Heart left ventricle (tissue), 13 donors: Measurements from ENCODE around the gene TRAPPC2.

Experiments
- POLR2A ChIP-seq, 2 donors: fragments of 450-650 bp; IDR thresholded peaks; one replicate each; pipeline ENCODE4 v1.6.1; 2017; ENCODE audit warnings: antibody characterized with exemption in 2 of 2, mild to moderate bottlenecking in 2 of 2, moderate library complexity in 2 of 2
- TF ChIP-seq, protein P1 (sequence below), 12 donors: fragments of 200-600 bp; sonication (generic) in 4 of 12; IDR thresholded peaks; one replicate each; pipeline versions ENCODE4 v1.5.0 to v1.8.0; 2018 to 2022; ENCODE audit warnings: antibody characterized with exemption in 12 of 12, mild to moderate bottlenecking in 5 of 12
- donor health status: ischemic (EF 13 %, LVEDD 7.1; RV severe dilation, severe dysfunction).
- donor health status: DM: no; HTN: yes; CAD: no.
- donor health status: DM: no; HTN: no; CAD: no.
- donor health status: ischemic (EF 25% LVEDD 6.9; RV normal size, moderate dysfunction).
- donor health status: ischemic (EF 25% LVEDD 5.7; RV mildly dilated, moderate dysfunction).
- donor health status: ischemic (EF 35%, LVEDD 5.7; RV mildly dilated, moderate dysfunction).
- donor health status: nonischemic (EF 11% LVEDD 7.7; RV severe dilation, severe dysfunction).
- donor health status: DM: yes; HTN: yes; CAD: no.
- donor health status: PGD.
- donor health status: ischemic (EF 29% LVEDD 5.4; RV normal size, mild dysfunction).
- donor health status: nonischemic (EF 23%, LVEDD 6.1; RV moderate dilation, normal function).

DNA sequence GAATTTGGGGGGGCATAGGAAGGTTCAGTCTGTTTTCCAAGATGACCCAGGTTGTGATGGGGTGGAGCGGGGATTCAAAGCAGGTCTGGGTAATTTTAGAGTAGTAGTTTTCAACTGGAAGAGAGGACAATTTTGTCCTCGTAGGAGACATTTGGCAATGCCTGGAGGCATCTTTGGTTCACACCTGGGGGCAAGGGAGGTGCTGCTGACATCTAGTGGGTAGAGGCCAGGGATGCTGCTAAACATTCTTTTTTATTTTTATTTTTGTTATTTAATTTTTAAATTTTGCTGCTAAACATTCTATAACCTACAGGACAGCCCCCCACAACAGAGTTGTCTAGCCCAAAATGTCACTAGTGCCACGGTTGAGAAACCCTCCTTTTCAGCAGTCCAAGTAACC lies 43.6 kb downstream of the TRAPPC2 start:
- TF ChIP-seq POLR2A (IDR thresholded peaks at IDR 0.05) = no peak
- TF ChIP-seq, protein P1, sequence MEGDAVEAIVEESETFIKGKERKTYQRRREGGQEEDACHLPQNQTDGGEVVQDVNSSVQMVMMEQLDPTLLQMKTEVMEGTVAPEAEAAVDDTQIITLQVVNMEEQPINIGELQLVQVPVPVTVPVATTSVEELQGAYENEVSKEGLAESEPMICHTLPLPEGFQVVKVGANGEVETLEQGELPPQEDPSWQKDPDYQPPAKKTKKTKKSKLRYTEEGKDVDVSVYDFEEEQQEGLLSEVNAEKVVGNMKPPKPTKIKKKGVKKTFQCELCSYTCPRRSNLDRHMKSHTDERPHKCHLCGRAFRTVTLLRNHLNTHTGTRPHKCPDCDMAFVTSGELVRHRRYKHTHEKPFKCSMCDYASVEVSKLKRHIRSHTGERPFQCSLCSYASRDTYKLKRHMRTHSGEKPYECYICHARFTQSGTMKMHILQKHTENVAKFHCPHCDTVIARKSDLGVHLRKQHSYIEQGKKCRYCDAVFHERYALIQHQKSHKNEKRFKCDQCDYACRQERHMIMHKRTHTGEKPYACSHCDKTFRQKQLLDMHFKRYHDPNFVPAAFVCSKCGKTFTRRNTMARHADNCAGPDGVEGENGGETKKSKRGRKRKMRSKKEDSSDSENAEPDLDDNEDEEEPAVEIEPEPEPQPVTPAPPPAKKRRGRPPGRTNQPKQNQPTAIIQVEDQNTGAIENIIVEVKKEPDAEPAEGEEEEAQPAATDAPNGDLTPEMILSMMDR (IDR thresholded peaks at IDR 0.05) = no peak
